ENCODE measurements around the gene GPA33. TPM values are rescaled to one million over a fixed set of nuclear protein-coding genes. Genes with fewer than 3 reads are reported as not detected.

The GPA33 gene
- polyA plus RNA-seq, 1 donor (not counting 4 experiments of a cell fraction or from before 2014, with no cell fraction given): not detected

GRCh38 chr1:167084757-167085156, 5.4 kb downstream of the GPA33 start:
- dilution Hi-C loops (cut with MboI; ENCODE audit: extremely low pct_ligation_motif_present, low sequenced_read_pairs): no loop called here

GRCh38 chr1:167083871-167084270, 6.3 kb downstream of the GPA33 start:
- Histone ChIP-seq H3K4me3 (ENCODE audit: control insufficient read depth in 2 of 3, extremely low read depth in 1 of 3, insufficient read depth in 2 of 3, low read depth in 1 of 3, low read length in 3 of 3) (no peak overlapping the region), H3K36me3 (ENCODE audit: control insufficient read depth in 2 of 2, extremely low read depth in 1 of 2, insufficient read depth in 2 of 2, low read length in 2 of 2) (no peaks in the 10 kb centered on the region), H3K9me3 (ENCODE audit: control insufficient read depth, low read depth, low read length) (no peaks in the 10 kb centered on the region), H3K9me1 (ENCODE audit: control insufficient read depth, extremely low read depth, insufficient read depth, low read length) (no peaks in the 10 kb centered on the region), H3K4me2 (ENCODE audit: control insufficient read depth, extremely low read depth, insufficient read depth, low read depth, low read length) (no peak overlapping the region), H3K27ac (ENCODE audit: control insufficient read depth, insufficient read depth, low read length) (no peak overlapping the region), H3K9ac (ENCODE audit: control insufficient read depth, extremely low read depth, insufficient read depth, low read length) (no peak overlapping the region), H3K27me3 (ENCODE audit: control insufficient read depth, extremely low read depth, insufficient read depth, low read length) (peaks cover 26% of the 10 kb centered on the region), H3K4me1 (ENCODE audit: control insufficient read depth, extremely low read depth, insufficient read depth, low read length) (no peaks in the 10 kb centered on the region), H4K20me1 (ENCODE audit: control insufficient read depth, extremely low read depth, insufficient read depth, low read length) (no peaks in the 10 kb centered on the region), H2AFZ (ENCODE audit: control insufficient read depth, low read length) (no peak overlapping the region), H3K79me2 (ENCODE audit: control insufficient read depth, insufficient read depth, low read length) (no peaks in the 10 kb centered on the region)
- dilution Hi-C loops (cut with MboI; ENCODE audit: extremely low pct_ligation_motif_present, low sequenced_read_pairs): no loop called here
- FAIRE-seq (no peak), DNase-seq (ENCODE audit: low read depth, low spot score) (no peak)
- TF ChIP-seq CTCF (optimal IDR thresholded peaks at IDR 0.05 in 1 of 3, IDR thresholded peaks at IDR 0.05 in 1 of 3, conservative IDR thresholded peaks at IDR 0.05 in 1 of 3; ENCODE audit: extremely low read depth in 1 of 3, insufficient read depth in 2 of 3, low read length in 3 of 3) (no peak), EZH2 (IDR thresholded peaks at IDR 0.05; ENCODE audit: low read length) (no peak)

More at GRCh38 chr1:167084757-167085156, 5.4 kb downstream of the GPA33 start:
- H3K27ac ChIP-seq (ENCODE audit: control insufficient read depth, insufficient read depth, low read length): no peak overlapping the region
- no peak overlapping the region for H2AFZ ChIP-seq (ENCODE audit: control insufficient read depth, low read length)
- H3K79me2 ChIP-seq (ENCODE audit: control insufficient read depth, insufficient read depth, low read length): no peaks in the 10 kb centered on the region
- no peak overlapping the region for H3K4me2 ChIP-seq (ENCODE audit: control insufficient read depth, extremely low read depth, insufficient read depth, low read depth, low read length)
- peaks cover 24% of the 10 kb centered on the region for H3K27me3 ChIP-seq (ENCODE audit: control insufficient read depth, extremely low read depth, insufficient read depth, low read length)
- H3K4me3 ChIP-seq (ENCODE audit: control insufficient read depth in 2 of 3, extremely low read depth in 1 of 3, insufficient read depth in 2 of 3, low read depth in 1 of 3, low read length in 3 of 3): no peak overlapping the region
- DNase-seq (ENCODE audit: low read depth, low spot score): no peak
- no peaks in the 10 kb centered on the region for H3K9me3 ChIP-seq (ENCODE audit: control insufficient read depth, low read depth, low read length)
- FAIRE-seq: no peak
- no peaks in the 10 kb centered on the region for H4K20me1 ChIP-seq (ENCODE audit: control insufficient read depth, extremely low read depth, insufficient read depth, low read length)
- H3K9ac ChIP-seq (ENCODE audit: control insufficient read depth, extremely low read depth, insufficient read depth, low read length): no peak overlapping the region
- TF ChIP-seq EZH2 (IDR thresholded peaks at IDR 0.05; ENCODE audit: low read length): no peak
- TF ChIP-seq CTCF (optimal IDR thresholded peaks at IDR 0.05 in 1 of 3, IDR thresholded peaks at IDR 0.05 in 1 of 3, conservative IDR thresholded peaks at IDR 0.05 in 1 of 3; ENCODE audit: extremely low read depth in 1 of 3, insufficient read depth in 2 of 3, low read length in 3 of 3): no peak
- H3K4me1 ChIP-seq (ENCODE audit: control insufficient read depth, extremely low read depth, insufficient read depth, low read length): no peaks in the 10 kb centered on the region
- no peaks in the 10 kb centered on the region for H3K36me3 ChIP-seq (ENCODE audit: control insufficient read depth in 2 of 2, extremely low read depth in 1 of 2, insufficient read depth in 2 of 2, low read length in 2 of 2)
- H3K9me1 ChIP-seq (ENCODE audit: control insufficient read depth, extremely low read depth, insufficient read depth, low read length): no peaks in the 10 kb centered on the region

Measured in keratinocyte (primary cell).